ENCODE measurements around the gene ANO4.
A peak's percentile ranks its signal among the peaks of the same experiment; 100 is the strongest.

ANO4 gene

DNA sequence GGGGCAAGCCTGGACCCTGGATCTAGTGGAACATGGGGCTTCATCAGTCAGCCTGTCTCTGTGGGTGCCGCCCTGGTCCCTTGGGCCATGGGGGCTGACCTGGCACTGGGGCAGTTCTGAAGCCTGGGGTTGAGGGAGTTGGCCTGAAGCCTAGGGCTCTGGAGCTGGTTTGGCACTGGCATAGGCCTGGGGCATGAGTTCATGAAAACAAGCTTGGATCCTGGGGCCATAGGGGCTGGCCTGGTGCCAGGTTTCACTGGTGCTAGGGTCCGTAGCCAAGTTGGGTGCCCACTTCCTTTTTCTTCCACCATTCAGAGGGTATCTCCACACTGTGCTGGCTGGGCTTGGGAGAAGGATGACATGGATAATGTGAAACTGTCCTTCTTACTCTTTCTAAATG lies 26.6 kb upstream of the ANO4 start:
- no peak overlapping the region for H3K4me3 ChIP-seq (ENCODE audit: low read length)
- no peak for DNase-seq (ENCODE audit: low read depth)
- TF ChIP-seq, protein P1, sequence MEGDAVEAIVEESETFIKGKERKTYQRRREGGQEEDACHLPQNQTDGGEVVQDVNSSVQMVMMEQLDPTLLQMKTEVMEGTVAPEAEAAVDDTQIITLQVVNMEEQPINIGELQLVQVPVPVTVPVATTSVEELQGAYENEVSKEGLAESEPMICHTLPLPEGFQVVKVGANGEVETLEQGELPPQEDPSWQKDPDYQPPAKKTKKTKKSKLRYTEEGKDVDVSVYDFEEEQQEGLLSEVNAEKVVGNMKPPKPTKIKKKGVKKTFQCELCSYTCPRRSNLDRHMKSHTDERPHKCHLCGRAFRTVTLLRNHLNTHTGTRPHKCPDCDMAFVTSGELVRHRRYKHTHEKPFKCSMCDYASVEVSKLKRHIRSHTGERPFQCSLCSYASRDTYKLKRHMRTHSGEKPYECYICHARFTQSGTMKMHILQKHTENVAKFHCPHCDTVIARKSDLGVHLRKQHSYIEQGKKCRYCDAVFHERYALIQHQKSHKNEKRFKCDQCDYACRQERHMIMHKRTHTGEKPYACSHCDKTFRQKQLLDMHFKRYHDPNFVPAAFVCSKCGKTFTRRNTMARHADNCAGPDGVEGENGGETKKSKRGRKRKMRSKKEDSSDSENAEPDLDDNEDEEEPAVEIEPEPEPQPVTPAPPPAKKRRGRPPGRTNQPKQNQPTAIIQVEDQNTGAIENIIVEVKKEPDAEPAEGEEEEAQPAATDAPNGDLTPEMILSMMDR (conservative IDR thresholded peaks at IDR 0.05; ENCODE audit: low read length) = no peak

DNA sequence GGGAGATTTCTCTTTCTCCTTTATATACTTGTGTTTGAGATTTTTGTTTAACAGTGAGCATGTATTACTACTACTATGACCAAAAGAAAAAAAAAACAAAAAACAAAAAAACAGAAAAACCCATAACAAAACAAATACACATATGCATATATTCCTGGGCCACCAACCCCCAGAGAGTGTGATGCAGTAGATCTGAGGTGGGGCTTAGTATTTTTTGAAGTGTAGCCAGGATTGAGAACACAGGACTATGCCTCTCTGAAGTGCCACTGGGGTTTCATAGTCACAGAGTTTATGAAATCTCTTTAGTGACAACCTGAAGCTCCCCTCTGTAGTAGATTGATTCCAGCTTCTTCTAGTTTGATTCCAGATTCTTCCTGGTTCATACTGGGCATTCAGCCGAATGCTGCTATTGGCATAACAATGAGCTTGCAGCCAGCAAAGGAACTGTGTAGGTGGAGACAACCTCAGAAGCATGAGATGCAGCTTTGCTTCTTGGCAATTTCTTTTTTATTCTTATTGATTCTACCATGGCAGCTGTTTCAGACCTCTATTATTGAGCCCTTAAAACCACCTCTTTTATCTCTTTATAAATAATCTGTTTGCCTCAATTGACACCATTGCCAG lies 15.5 kb upstream of the ANO4 start:
- TF ChIP-seq, protein P1 (conservative IDR thresholded peaks at IDR 0.05; ENCODE audit: low read length) = no peak
- no peak overlapping the region for H3K4me3 ChIP-seq (ENCODE audit: low read length)
- DNase-seq (ENCODE audit: low read depth) = peak; percentile 35

DNA sequence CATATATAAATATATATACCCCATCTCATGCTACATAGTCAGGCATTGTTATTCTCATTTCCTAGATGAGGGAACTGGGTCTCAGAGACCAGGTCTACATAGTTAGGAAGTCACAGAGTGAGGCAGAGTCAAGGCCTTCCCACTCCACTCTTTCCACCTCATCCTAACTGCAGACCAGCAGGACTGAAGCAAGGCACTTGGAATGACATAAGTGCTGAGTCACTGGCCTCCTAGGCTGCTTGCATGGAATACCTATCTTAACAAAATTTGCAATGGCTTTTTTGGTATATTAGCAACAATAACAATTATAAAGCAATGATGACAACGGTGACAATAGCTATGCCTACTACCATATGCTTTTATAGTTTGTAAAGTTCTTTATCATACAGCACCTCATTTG lies 5.4 kb upstream of the ANO4 start:
- no peak overlapping the region for H3K4me3 ChIP-seq (ENCODE audit: low read length)
- DNase-seq (ENCODE audit: low read depth) = peak; percentile 56
- TF ChIP-seq, protein P1 (conservative IDR thresholded peaks at IDR 0.05; ENCODE audit: low read length) = no peak

DNA sequence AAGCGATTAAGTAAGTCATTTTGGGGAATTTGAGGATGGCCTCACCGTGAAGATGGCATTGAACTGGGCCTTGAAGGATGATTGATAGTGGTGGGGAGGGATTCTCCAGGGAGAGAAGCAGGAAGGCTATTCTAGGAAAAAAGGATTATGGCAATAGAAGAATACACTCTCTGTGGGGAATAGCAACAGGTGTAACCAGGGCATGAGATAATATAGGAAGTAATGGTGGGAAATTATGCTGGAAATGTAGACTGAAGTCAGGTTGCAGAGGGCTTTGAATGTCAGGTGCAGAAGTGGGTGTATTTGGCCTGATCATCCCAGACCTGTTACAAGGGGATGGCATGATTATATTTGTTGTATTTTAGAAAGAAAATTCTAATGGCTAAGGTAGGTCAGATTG lies 4.6 kb upstream of the ANO4 start:
- DNase-seq (ENCODE audit: low read depth) = no peak
- TF ChIP-seq, protein P1 (conservative IDR thresholded peaks at IDR 0.05; ENCODE audit: low read length) = no peak
- no peak overlapping the region for H3K4me3 ChIP-seq (ENCODE audit: low read length)

DNA sequence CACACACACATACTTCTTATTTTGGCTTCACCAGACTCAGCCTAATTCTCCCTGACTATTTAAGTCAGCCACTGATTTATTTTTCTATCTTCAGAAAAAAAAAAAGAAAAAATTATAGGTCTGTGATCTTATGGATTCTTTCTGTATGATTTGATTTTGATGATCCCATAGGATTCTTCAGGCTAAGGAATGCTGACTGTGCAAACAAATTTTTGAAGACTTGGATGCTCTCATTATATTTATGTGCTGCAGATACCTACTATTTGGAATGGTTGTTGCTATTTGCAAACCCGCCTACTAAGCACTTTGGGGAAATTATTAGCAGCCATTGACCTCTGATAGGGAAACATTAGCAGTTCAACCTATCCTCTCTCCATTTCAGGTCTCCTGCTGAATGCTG lies 4.0 kb upstream of the ANO4 start:
- TF ChIP-seq, protein P1 (conservative IDR thresholded peaks at IDR 0.05; ENCODE audit: low read length) = no peak
- no peak overlapping the region for H3K4me3 ChIP-seq (ENCODE audit: low read length)
- no peak for DNase-seq (ENCODE audit: low read depth)

DNA sequence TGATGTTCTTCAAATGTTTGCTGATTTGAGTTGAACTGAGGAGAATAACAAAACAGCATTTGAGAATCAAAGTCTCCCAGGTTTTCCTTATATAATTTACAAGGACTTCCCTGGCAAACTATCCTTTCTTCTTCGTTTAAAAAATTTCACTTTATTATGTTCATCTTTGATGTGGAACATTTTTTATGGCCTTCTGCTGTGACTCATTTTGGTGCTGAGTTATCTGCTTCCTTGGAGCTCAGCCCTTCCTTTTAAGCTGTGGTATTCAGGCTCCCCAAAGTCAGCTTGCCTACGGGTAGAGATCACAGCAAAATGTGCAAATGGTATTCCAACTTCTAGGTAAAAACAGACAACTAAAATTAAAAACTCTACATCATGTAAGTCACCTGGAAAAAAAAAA lies 1.4 kb upstream of the ANO4 start:
- TF ChIP-seq, protein P1 (conservative IDR thresholded peaks at IDR 0.05; ENCODE audit: low read length) = no peak
- peak; percentile 56 for DNase-seq (ENCODE audit: low read depth)
- H3K4me3 ChIP-seq (ENCODE audit: low read length) = no peak overlapping the region

DNA sequence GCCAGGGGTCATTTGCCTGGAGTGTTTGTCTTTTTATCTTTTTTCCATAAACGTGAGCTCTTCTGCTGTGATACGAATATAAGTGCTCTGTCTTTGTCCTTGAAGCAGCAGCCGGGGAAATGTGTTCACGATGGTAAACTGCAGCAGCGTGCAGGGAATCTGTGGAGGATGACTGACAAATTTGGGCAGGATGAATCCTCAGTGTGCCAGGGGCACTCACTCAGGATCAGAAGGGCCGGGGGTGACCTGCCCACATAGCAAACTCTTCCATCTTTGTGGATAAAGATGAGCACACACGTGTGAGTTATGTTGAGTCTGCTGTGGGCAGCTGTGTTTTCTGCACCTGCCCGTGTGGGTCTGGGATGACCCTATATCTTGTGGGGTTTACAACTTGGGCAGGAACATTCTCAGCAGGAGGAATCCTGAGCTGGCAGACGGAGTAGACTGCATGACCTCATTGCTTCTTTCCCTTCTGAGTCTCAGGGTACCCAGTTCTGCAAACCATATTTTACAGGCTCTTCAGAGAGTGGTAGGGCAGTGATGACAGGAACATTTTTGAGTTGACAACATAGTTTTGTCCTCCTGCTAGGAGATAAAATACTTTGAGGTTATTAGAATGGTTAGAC lies 711 bp downstream of the ANO4 start:
- no peak for DNase-seq (ENCODE audit: low read depth)
- TF ChIP-seq, protein P1 (conservative IDR thresholded peaks at IDR 0.05; ENCODE audit: low read length) = no peak
- H3K4me3 ChIP-seq (ENCODE audit: low read length) = no peak overlapping the region; the same call in 1 of the 2 replicates

Measured in AG10803 (cell line).